ENCODE results near the gene TMEM131. TPM values are rescaled to one million over a fixed set of nuclear protein-coding genes. Genes with fewer than 3 reads are reported as not detected.

TMEM131 gene
- total RNA-seq, 1 donor, result 13.5 TPM

- DNase-seq (ENCODE audit: low read depth in 2 of 3, low spot score in 2 of 3), result no peak
These were observed 264.3 kb downstream of the TMEM131 start for GRCh38 chr2:97731274-97732020.

DNA sequence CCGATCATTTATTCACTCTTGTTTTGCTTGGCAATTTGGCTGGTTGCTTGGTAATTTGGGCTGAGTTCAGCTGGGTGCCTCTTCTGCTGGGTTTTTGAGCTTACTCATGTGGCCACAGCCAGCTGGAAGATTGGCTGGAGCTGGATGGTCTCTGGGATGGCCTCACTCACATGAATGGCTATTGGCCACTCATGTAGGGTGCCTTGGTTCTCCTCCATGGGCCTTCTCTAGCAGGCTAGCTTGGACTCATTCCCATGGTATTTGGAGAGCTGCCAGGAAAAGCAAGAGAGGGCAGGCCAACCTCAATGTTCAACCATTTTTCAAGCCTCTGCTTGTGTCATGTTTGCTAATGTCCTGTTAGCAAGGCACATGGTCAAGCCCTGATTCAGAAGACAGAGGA lies 265.5 kb downstream of the TMEM131 start:
- no peak for DNase-seq (ENCODE audit: low read depth in 2 of 3, low spot score in 2 of 3)

GRCh38 chr2:97728091-97728731 lies 267.5 kb downstream of the TMEM131 start:
- peak in 1 of 3 donors; percentile 4 for DNase-seq (ENCODE audit: low read depth in 2 of 3, low spot score in 2 of 3)

DNA sequence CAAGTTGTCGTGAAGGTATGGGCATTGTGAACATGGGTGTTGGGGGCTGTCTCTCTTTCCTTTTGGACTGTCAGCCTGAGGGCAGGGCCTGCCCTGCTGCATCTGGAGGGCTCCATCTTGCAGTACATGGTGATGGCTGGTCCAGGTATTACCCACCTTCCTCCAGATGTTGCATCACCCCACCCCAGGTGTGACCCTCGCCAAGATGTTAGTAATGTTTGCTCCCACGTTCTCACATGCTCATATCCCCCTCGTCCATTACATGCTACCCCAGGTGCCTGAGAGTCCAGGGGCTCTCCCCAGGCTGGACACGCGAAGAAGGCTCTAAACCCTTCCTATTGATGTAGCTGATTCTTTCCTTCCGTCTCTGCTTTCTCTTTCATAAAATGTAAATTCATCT lies 268.5 kb downstream of the TMEM131 start:
- no peak for DNase-seq (ENCODE audit: low read depth in 2 of 3, low spot score in 2 of 3)

- DNase-seq (ENCODE audit: low read depth in 2 of 3, low spot score in 2 of 3), result no peak
These were observed 269.3 kb downstream of the TMEM131 start for GRCh38 chr2:97726261-97727064.

- no peak for DNase-seq (ENCODE audit: low read depth in 2 of 3, low spot score in 2 of 3)
These were observed 270.6 kb downstream of the TMEM131 start for GRCh38 chr2:97724946-97725688.

- no peak for DNase-seq (ENCODE audit: low read depth in 2 of 3, low spot score in 2 of 3)
These were observed 271.2 kb downstream of the TMEM131 start for GRCh38 chr2:97724501-97724900.

DNA sequence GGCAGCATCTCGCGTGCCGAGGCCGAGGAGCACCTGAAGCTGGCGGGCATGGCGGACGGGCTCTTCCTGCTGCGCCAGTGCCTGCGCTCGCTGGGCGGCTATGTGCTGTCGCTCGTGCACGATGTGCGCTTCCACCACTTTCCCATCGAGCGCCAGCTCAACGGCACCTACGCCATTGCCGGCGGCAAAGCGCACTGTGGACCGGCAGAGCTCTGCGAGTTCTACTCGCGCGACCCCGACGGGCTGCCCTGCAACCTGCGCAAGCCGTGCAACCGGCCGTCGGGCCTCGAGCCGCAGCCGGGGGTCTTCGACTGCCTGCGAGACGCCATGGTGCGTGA lies 271.7 kb downstream of the TMEM131 start:
- DNase-seq (ENCODE audit: low read depth in 2 of 3, low spot score in 2 of 3), result no peak

DNA sequence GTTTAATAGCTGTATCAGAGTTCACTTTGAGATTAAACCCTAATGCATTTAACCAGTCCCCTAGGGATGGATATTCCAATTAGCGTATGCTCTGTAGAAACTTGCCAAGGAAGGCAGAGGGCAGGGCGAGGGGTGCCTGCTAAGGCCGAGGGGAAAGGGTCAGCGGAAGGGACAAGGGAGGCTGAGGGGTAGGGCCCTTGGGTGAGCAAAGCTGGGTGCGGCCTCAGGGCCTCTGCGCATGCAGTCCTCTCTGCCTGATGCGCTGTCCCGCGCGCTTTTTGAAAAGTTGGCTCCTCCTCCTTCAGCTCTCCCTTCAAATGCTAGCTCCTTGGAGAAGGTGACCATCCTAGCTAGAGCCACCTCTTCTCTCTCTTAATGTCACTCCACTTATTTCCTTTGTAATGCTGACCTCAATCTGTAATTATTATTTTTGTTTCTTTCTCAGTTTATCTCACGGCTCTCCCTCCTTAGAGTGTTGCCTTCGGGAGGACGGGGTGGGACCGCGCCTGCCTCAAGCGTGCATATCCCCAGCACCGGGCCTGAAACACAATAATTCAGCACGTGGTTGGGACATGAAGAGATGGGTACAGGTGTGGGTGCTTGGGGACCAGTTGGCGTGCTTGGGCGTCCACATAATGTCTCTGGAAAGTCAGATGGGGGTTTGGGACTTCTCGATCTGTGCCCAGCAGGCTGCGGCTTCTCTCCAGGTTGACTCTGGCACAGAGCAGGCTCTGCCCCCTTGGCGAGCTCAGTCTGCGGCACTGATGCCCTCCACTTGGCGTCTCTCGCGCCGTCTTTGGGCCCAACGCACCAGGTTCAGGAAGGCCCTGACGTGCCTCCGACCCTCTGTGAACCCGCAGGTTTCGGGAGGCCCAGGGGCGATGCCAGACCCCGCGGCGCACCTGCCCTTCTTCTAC lies 272.3 kb downstream of the TMEM131 start:
- DNase-seq (ENCODE audit: low read depth in 2 of 3, low spot score in 2 of 3), result no peak

DNA sequence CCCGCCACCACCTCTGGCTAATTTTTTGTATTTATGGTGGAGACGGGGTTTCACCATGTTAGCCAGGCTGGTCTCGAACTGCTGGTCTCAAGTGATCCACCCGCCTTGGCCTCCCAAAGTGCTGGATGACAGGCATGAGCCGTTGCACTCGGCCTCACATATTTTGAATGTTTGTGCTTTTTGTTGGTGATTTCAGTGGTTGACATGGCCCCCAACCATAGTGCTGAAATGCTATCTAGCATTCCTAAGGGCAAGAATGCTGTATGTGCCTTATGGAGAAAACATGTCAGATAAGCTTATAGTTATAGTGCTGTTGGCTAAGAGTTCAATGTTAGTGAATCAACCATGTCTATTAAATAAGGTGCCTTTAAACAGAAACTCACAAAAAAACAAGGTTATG lies 273.5 kb downstream of the TMEM131 start:
- DNase-seq (ENCODE audit: low read depth in 2 of 3, low spot score in 2 of 3), result no peak

GRCh38 chr2:97720746-97721145 lies 275.0 kb downstream of the TMEM131 start:
- DNase-seq (ENCODE audit: low read depth in 2 of 3, low spot score in 2 of 3), result no peak

DNA sequence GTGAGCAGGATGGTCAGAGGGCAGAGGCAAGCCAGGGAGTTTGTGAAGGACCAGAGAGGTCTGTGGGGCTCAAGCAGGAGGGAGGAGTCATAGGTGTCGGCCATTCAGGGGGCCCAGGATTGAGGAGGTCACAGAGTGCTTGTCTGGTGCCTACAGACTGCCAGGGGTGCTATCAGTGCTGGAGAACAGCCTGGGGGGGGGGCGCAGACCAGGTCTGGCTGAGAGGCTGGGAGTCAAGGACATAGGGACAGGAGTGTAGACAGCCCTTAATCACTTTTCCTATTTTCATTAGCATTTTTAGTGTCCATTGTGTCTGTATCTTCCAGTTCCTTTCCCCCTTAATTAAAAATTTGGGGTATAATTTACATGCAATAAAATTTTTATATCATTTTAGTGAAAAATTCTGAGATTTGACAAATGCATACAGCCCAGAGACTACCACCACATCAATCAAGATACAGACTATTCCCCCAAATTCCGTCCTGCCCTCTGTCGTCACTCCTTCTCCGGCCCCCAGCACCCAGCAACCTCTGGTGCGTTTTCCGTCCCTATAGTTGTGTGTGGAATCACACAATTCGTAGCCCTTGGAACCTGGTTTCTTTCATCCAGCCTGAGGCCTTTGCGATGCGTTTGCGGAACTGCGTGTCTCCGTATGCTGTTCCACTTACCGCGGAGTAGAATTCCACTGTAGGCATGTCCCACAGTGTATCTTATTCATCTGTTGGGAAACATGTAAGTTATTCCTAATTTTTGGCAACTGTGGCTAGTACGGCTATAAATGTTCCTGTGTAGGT lies 276.2 kb downstream of the TMEM131 start:
- no peak for DNase-seq (ENCODE audit: low read depth in 2 of 3, low spot score in 2 of 3)

- no peak for DNase-seq (ENCODE audit: low read depth in 2 of 3, low spot score in 2 of 3)
These were observed 276.8 kb downstream of the TMEM131 start for GRCh38 chr2:97718942-97719341.

DNA sequence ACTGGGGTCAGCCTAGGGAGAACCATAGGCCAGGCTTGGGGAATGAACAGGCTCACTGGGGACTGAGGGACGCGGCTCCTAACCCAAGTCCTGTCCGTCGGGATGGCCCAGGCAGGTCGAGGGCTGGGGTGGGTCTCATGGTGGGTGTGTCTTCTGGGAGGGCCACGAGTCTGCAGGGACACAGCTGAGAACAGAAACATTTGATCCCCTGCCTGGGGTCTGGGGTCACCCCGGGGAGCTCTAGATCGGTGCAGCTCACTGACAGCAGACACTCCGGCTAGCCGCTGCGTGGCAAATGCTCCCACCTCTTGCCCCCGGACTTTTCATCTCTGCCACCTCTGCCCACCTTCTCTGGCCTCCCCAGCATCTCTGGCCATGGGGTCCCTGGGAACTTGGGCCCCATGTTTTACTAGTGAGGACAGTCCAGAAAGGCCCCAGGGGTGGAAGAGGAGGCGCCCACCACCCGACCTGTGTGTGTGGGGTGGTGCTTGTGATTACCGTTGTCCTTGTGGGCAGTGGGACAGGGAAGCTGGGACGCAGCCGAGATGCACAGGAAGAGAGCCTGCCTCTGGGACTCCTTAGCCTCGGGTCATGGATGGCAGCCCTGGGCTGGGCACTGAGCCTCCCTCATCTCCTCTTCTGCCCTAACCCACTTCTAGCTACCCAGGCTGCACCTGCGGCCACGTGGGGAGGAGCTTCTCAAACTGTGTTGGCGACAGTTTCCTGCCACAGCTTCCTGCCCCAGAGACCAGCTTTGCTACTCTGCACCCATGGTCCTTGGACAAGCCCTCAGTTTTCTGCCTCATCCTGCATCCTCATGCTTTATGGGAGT lies 277.5 kb downstream of the TMEM131 start:
- DNase-seq (ENCODE audit: low read depth in 2 of 3, low spot score in 2 of 3), result peak in 2 of 3 donors; percentile 46 to 81

DNA sequence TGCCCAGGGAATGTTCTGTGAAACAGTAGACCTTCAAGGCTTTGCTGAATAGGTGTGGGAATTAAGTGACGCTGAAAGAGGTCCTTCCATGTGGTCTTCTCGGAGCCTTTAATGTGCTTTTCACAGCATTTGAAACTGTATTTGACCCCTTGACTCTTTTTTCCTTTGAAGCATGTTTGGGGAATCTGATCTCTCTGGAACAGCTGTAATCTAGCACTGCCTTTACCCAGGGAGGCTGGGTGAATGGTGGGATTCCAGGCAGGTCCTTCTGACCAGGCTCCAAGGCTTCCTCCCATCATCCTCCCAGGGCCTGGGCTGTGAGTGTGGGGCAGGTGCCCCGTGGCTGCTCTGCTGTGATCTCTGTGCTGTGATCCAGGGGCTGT lies 278.1 kb downstream of the TMEM131 start:
- DNase-seq (ENCODE audit: low read depth in 2 of 3, low spot score in 2 of 3), result no peak

GRCh38 chr2:97716695-97717612 lies 278.8 kb downstream of the TMEM131 start:
- DNase-seq (ENCODE audit: low read depth in 2 of 3, low spot score in 2 of 3), result no peak

- DNase-seq (ENCODE audit: low read depth in 2 of 3, low spot score in 2 of 3), result no peak
These were observed 279.6 kb downstream of the TMEM131 start for GRCh38 chr2:97715951-97716694.

Measured in hematopoietic multipotent progenitor cell (in vitro differentiated cells).